HG03354 (cell line): ENCODE measurements around the gene ZNF827.
A peak's percentile ranks its signal among the peaks of the same experiment; 100 is the strongest.

Experiments used
- ATAC-seq: cut with Tn5 transposase; IDR thresholded peaks from one replicate; pipeline ENCODE4 v1.9.1; 2021; ENCODE audit warnings: mild to moderate bottlenecking; ENCODE audit not compliant: unreplicated experiment, poor library complexity, severe bottlenecking

The ZNF827 gene, protein sequence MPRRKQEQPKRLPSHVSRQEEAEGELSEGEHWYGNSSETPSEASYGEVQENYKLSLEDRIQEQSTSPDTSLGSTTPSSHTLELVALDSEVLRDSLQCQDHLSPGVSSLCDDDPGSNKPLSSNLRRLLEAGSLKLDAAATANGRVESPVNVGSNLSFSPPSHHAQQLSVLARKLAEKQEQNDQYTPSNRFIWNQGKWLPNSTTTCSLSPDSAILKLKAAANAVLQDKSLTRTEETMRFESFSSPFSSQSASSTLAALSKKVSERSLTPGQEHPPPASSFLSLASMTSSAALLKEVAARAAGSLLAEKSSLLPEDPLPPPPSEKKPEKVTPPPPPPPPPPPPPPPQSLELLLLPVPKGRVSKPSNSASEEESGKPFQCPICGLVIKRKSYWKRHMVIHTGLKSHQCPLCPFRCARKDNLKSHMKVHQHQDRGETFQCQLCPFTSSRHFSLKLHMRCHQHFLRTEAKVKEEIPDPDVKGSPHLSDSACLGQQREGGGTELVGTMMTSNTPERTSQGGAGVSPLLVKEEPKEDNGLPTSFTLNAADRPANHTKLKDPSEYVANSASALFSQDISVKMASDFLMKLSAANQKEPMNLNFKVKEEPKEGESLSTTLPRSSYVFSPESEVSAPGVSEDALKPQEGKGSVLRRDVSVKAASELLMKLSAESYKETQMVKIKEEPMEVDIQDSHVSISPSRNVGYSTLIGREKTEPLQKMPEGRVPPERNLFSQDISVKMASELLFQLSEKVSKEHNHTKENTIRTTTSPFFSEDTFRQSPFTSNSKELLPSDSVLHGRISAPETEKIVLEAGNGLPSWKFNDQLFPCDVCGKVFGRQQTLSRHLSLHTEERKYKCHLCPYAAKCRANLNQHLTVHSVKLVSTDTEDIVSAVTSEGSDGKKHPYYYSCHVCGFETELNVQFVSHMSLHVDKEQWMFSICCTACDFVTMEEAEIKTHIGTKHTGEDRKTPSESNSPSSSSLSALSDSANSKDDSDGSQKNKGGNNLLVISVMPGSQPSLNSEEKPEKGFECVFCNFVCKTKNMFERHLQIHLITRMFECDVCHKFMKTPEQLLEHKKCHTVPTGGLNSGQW

DNA sequence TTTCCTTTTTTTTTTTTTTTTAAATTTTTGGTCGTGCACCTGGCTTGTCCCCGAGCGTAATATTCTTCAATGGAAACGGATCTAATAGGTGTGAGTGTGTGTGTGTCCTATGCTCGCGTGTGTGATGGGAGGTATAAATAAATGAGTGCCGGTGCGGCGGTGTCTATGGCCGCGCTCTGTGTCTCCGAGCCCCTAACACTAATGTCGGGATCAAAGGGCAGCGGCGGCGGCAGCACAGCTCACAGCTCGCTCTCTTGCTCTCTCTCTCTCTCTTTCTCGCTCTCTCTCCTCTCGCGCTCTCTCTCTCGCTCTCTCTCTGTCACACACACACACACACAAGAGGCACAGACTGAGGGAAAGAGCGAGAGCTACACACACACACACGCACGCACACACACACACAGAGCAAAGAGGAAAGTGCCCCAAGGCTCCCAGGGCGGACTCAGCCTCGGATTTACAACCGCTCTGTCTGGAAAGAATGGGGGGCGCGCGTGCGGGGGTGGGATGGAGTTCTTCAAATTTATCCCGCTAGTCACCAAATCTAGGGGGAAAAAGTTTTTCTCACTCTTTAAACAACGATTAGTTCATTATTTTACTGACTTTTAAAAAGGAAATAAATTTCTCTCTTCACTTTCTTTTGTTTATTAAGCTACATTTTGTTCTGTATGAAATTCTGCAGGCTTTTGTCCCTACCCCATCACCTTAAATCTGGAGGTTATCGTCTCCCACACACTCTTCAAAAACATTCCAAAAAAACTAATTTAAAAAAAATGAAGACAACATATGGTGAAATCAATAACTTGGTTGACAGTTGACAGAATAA is at the start of gene ZNF827:
ZNF827 (minus strand) TSS at position 206 of the 823 bp plus-strand sequence. CDS start 416 bp downstream, outside the sequence.
- peak; percentile 34 for ATAC-seq

DNA sequence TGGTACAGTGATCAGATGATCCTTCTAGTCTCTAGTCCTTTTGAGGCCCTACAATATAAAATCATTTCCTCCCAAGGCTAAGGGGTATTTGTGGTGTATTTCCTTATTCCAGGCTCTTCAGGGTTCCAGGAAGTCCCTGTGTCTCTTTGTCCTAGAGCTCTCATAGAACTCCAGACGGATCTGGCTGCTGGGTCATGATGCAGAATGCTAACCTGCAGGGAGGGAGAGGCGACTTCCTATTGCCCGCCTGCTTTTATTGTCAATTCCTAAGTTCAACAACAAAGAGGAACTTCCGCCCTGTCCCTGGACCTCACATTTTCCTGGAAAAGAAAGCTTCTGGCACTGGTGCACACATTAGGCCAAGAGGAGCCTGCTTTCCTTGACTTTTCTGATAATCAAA is 45.9 kb upstream of the ZNF827 start:
- ATAC-seq, result no peak

DNA sequence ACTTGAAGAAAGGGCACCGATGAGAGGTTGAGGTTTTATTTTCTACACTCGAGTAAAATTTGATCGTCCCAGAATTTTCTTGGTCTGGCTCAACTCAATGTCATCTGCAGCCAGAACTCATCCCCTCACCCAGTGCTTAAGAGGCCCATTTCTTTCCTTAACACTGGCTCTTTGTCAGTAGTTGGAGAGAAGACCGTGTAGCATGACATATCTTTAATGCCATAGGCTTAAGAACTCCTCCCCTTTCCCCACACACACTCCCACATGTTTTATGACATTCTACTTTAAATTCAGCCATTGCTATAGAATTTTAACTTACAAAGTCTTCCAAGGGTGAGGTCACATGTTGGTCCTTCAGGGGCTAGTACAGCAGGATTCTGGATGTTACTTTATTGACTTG is 44.2 kb upstream of the ZNF827 start:
- ATAC-seq, result no peak

DNA sequence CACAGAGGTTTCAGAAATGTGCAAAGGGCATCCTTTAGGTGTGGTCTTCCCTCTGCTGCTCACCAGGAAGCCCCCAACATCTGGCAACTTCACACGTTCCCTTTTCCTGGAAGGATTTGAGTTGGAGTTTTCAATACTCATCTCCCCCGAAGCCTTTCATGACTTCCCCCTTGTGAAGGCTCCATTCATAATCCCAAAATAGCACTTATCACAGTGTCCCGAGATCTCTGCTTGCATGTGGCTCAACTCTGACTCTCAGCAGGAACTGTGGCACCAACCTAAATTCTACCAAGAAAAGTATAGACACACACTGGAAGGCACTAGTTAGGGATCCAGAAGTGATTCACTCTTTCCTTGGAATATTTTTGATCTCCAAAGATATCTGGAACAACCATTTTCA is 40.5 kb upstream of the ZNF827 start:
- no peak for ATAC-seq

DNA sequence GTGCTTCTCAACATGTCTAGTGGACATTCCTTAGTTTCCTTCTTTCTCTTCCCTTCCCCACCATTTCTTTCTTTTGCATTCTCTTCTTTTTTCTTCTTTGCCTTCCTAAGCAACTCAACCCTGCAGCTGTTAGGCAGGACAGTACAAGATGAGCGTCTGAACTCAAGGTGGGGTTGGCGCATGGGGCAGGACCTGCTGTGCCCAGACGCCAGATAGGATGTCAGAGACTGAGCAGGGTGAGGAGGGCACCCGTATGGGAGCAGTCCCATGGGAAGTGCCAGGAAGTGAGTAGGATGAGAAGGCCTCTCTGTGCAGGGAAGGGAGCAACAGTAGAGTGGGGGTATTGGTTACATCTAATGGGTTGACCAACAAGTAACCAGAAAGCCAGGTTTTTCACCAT is 38.1 kb upstream of the ZNF827 start:
- no peak for ATAC-seq

DNA sequence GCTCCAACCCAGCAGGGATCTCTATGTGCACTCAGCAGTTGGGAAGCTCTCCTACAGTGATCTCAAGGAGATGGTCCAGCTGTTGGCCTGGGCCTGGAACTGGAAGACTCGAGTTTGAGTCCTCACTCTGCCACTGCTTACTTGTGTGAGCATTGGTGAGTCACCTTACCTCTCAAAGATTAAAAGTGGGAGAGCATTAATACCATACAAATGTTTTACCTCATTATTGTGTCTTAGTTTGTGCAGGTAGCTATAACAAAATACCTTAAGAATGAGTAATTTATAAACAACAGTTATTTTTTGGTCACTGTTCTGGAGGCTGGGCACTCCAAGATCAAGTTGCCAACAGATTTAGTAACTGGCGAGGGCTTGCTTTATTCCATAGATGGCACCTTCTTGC is 21.4 kb upstream of the ZNF827 start:
- no peak for ATAC-seq

DNA sequence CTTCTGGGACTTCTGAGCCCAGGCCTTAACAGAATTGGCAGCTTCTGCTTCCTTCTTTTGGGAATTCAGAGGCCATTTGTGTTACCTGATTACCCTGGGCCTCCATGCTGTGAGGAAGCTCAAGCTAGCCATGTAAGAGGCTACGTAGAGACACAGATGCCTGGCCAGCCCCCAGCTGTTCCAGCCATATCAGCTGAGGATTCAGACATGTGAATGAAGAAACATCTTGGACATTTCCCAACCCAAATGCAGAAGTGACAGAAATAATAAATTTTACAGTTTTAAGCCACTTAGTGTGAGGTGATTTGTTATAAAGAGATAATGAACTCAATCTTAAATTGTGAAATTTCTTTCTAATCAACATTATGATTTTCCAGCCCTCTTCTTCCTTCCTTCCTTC is 18.7 kb upstream of the ZNF827 start:
- no peak for ATAC-seq

DNA sequence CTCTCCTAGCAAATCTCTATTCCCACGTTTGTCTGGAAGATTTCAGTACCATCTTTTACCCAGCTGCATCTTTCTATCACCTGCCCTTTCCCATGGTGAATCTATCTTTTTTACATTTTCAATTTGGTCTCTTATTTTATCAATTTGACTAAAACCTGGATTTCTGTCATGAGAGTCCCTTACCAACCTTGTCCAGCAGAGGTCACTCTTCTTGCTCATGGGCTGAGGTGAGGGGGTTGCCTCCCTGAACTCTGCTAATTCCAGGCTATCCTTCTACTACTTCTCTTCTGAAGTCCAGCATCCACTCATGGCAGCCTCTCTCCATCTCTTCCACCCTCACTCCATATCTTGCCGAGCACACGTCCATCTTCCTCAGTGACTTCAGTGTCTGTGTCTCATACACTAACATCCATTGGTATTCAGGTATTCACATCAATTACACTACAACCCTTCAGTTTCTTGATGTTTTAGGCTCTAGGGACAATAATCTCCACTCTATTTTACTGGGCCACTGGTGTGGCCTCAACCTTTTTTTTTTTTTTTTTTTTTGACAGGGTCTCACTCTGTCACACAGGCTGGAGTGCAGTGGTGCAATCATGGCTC is 17.8 kb upstream of the ZNF827 start:
- peak; percentile 67 for ATAC-seq

DNA sequence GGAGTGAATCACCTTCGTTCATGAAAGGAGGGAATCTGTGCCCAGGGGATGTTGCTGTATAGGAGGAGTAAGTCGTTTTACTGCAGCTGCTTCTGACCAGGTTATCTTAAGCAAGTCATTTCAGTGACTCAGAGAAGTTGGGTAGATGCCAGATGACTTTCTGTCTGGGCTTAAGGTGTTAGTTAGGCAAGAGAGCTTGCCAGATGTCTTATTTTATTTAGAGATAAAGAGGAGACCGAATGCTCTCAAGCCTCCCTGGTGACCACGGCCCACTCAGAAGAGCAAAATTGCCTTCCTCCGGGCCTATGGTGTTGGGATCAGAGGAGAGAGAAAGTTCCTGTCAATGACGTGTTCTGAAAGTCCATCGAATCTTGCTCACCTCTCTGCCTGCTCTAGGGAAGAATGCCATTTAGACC is 16.3 kb upstream of the ZNF827 start:
- ATAC-seq, result no peak

DNA sequence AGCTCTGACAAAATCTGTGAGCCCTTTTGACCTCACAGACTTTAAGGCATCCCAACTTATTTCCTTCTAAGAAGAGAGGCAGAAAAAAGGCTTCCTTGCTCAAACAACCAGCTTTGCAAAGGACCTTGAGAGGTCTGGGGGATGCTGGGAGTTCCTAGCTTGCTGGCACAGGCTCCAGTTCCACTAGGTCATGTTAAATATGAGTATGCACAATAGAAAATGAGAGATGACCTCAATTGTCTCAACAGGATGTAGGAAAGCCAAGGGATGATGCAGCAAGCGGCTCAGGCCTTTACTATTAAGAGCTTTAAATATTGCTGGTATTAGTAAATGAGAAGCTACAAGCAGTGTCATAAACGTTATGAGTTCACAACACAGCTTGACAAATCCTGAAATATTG is 13.3 kb upstream of the ZNF827 start:
- ATAC-seq, result no peak

DNA sequence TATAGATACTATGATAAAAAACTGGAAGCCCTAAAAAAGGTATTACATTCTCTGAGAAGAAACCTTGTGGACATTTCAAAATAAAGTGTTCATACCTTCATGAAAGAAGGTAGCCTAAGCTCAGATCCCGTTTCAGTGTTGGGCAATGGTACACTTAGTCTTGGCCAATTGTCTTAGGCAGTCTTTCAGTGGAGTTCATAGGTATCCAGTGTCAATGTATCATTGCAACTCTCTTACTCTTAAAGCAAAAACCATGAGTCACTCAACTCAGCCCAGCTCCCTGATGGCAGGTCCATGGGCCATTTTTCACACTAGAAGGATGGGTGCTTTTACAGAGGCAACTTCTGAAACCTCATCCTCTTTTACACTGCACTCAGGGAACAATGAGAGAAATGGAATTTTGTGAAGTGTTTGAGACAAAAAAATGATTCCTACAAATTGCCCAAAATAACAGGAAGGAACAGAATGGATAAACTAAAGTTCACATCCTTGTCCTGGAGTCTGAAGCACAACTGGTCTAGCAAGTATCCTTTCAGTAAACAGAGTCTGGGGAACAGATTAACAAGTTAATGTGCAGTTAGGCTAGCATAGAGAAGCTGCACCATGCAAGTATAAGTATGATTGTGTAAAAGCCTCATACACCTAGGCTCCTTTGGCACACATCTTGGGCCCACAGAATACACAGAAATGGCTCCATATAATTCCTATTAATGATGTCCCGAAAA is 7.0 kb upstream of the ZNF827 start:
- no peak for ATAC-seq

DNA sequence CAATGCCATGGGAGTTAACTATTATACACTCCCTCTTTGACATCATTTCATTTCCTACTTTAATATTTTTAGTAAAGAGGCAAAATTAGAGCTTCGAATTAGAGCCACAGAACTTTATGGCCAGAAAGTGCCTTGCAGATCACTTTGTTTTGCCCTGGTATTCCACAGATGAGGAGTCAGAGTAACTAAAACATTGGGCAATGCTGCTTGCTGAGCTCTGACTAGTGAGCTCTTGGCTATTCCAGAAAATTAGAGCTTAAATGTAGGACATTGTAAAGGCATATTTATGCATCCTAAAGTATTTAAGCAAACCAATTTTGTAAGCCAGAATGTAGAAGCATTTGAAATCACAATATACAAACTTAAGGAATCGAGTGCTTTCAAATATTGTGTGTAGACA is 6.3 kb upstream of the ZNF827 start:
- no peak for ATAC-seq

DNA sequence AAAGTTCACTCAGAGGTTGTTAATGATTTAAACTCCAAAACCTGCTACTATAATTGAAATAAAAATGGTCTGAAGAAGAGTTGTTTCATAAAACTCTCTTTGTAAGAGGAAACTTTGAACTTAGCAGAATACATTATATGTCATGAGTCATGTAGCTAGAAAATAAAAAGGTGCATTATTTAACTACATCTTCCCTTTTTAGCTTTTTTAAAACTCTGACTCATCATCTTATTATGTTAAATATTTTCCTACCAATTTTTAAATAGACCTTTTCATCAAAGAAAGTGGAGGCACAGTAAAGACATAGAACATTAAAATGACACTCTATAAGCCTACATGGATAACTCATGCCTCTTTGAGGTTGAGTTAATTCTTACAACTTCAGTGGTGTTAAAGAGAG is 1.2 kb upstream of the ZNF827 start:
- no peak for ATAC-seq

DNA sequence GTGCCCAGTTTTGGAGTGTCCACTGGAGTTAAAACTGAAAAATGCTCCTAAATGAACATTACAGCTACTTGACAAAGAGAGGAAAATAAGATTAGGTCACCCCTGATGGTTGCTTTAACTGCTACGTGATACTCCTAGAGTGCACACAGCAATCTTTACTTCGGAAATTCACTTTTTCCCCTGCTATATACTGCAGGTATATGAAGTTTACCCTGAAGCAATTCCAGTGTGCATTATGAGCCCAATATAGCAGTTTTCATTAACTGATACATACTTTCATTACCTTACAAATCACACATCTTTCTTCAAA is 773 bp upstream of the ZNF827 start:
- no peak for ATAC-seq

DNA sequence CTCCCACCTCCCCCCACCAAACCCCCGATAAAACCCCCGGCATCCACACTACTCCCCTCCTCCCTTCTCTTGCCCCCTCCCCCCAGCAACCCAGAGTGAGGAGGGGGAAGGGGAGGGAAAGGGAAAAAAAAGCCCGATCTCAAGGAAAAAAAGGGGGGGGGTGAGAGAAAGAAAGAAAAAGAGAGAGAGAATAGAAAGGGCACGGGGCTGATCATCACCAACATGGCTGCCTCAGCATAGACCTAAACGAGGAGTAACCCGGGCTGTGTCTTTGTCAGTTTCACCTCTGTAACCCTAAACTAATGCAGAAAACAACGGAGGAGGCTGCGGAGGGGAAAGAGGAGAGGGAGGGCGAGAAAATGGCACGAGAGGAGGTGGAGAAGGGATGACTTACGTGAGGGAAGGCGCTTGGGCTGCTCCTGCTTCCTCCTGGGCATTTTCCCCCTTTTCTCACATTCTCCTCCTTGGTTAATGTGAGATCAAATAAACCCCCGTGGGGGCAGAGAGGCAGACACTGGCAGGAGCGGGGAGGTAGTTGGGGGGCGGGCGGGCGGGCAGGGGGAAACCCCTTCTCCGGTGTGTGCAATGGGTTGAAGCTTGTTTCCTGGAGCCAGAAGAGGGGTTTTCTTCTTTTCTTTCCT is 532 bp downstream of the ZNF827 start:
- peak; percentile 16 for ATAC-seq

DNA sequence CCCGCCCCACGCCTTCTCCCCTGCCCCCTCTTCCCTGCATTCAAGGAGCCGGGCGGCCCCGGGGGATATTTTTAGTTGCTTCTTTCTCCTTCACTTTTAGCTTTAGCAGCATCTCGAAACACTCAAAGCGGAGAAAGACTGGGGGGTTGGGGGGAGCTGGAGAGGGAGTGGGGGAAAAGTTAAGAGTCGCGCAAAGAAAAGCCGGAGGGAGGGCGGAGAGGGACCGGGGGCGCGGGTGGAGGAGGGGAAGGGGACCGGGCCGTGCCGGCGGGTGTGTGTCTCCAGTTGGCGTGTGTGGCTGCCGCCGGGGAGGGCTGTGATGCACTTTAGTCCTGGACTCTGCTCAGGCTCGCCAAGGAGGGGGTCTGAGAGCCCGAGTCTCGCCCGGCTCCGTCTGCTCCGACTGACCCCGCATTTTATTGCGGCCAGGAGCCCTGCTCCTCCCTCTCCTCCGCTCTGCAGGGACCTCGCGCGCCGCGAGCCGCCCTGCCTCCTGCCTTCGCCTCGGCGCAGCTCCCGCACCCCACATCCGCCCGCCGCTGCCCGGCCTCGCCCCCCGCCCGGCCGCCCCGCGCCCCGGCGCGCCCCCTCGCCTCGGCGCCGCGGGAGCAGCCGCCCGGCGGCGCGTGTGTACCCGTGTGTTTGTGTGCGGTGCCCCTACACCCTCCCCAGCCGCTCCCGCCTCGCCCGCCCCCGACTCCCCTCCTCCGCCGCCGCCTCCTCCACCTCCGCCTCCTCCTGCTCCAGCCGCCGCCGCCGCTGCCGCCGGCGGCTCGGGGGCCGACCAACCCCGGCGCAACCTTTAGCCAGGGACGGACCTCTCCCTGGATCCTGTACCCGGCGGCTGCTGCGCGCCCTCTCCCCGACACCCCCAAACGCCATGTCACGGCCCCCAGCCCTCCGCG is 1.4 kb downstream of the ZNF827 start:
- peak; percentile 31 for ATAC-seq
